IMR-90 (cell line): ENCODE measurements around the gene MOCS2. TPM values are rescaled to one million over a fixed set of nuclear protein-coding genes. Genes with fewer than 3 reads are reported as not detected.

ENCODE experiments used
- ATAC-seq: fragments of 200-7000 bp; cut with Tn5 transposase; 2 replicates; pipeline ENCODE4 v1.9.1; 2020; ENCODE audit warnings: low read depth, mild to moderate bottlenecking, moderate library complexity
- BruUV-seq: library from RNA; stranded (reverse); fragments of 400-500 nt; replicated peaks from 2 replicates; lab custom pipeline; 2021; lab: Mats Ljungman, UMichigan
- CTCF ChIA-PET: fragments of 300-600 bp; formaldehyde crosslinking; extraction: SDS; loops from one replicate; lab custom pipeline; 2021; ENCODE audit warnings: antibody characterized with exemption; lab: Yijun Ruan, JAX
- POLR2A ChIA-PET: fragments of 300-600 bp; sonication (Branson Sonifier 250); formaldehyde crosslinking; loops from one replicate; lab custom pipeline; 2022; ENCODE audit warnings: antibody characterized with exemption; ENCODE audit not compliant: unreplicated experiment; lab: Charles Lee
- DNase-seq: peaks from one replicate; pipeline ENCODE4 v3.0.0; 2013
- H2AFZ ChIP-seq: replicated peaks from 2 replicates; pipeline ENCODE3; 2013; ENCODE audit warnings: low read length, mild to moderate bottlenecking; ENCODE audit not compliant: poor library complexity
- H2AK5ac ChIP-seq: 2 replicates; pipeline ENCODE4 v1.6.1; 2013; ENCODE audit warnings: low read depth, low read length, inconsistent platforms
- H2AK9ac ChIP-seq: replicated peaks from 2 replicates; pipeline ENCODE3; 2013; ENCODE audit warnings: mild to moderate bottlenecking, low read depth, low read length, moderate library complexity; ENCODE audit not compliant: poor library complexity
- H2BK120ac ChIP-seq: 2 replicates; pipeline ENCODE4 v1.6.1; 2013; ENCODE audit warnings: low read depth, low read length, inconsistent platforms
- H2BK15ac ChIP-seq: 3 replicates; pipeline ENCODE4 v1.6.1; 2013; ENCODE audit warnings: low read depth, low read length, inconsistent platforms
- H2BK20ac ChIP-seq: 2 replicates; pipeline ENCODE4 v1.6.1; 2013; ENCODE audit warnings: low read depth, mild to moderate bottlenecking, inconsistent platforms, low read length, moderate library complexity
- H2BK5ac ChIP-seq: 2 replicates; pipeline ENCODE4 v1.6.1; 2013; ENCODE audit warnings: mild to moderate bottlenecking, low read depth, low read length, inconsistent platforms; ENCODE audit not compliant: poor library complexity, severe bottlenecking
- H3K14ac ChIP-seq: replicated peaks from 2 replicates; pipeline ENCODE4 v1.6.1; 2013; ENCODE audit warnings: low read depth, low read length, inconsistent platforms
- H3K18ac ChIP-seq: 2 replicates; pipeline ENCODE4 v1.6.1; 2013; ENCODE audit warnings: low read depth, low read length, control low read depth
- H3K23ac ChIP-seq: 2 replicates; pipeline ENCODE4 v1.6.1; 2013; ENCODE audit warnings: low read depth, low read length, inconsistent platforms
- H3K27ac ChIP-seq: 2 replicates; pipeline ENCODE4 v1.5.1; 2013; ENCODE audit warnings: mild to moderate bottlenecking, control low read depth, low read length; ENCODE audit not compliant: insufficient read depth
- H3K27me3 ChIP-seq: 2 replicates; pipeline ENCODE4 v1.6.1; 2013; ENCODE audit warnings: low read length; ENCODE audit not compliant: control insufficient read depth, insufficient read depth
- H3K36me3 ChIP-seq: 2 replicates; pipeline ENCODE4 v1.6.1; 2013; ENCODE audit warnings: low read length, mixed read lengths; ENCODE audit not compliant: control insufficient read depth, insufficient read depth
- H3K4ac ChIP-seq: 2 replicates; pipeline ENCODE4 v1.6.1; 2013; ENCODE audit warnings: low read depth, low read length, inconsistent platforms
- H3K4me1 ChIP-seq: 2 replicates; pipeline ENCODE4 v1.6.1; 2013; ENCODE audit warnings: low read length, mixed read lengths; ENCODE audit not compliant: control insufficient read depth, insufficient read depth
- H3K4me2 ChIP-seq: 2 replicates; pipeline ENCODE4 v1.6.1; 2013; ENCODE audit warnings: low read depth, mild to moderate bottlenecking, control low read depth, low read length, moderate library complexity
- H3K4me3 ChIP-seq: 2 replicates; pipeline ENCODE4 v1.5.1; 2013; ENCODE audit warnings: low read depth, mild to moderate bottlenecking, control low read depth, low read length, moderate library complexity; ENCODE audit not compliant: insufficient read depth
- H3K56ac ChIP-seq: 2 replicates; pipeline ENCODE4 v1.6.1; 2013; ENCODE audit warnings: low read length, inconsistent platforms; ENCODE audit not compliant: insufficient read depth; ENCODE audit errors: extremely low read depth
- H3K79me1 ChIP-seq, 2 experiments: 2 replicates each; pipeline ENCODE4 v1.6.1; 2013; ENCODE audit warnings: low read length in 2 of 2, inconsistent platforms in 1 of 2, low read depth in 1 of 2
- H3K9ac ChIP-seq: 2 replicates; pipeline ENCODE4 v1.6.1; 2013; ENCODE audit warnings: low read depth, low read length, control low read depth
- H3K9me1 ChIP-seq: 2 replicates; pipeline ENCODE4 v1.6.1; 2013; ENCODE audit warnings: low read length, inconsistent platforms; ENCODE audit not compliant: insufficient read depth
- H3K9me3 ChIP-seq: 2 replicates; pipeline ENCODE4 v1.6.1; 2013; ENCODE audit warnings: low read length; ENCODE audit not compliant: control insufficient read depth, insufficient read depth
- H4K20me1 ChIP-seq: 2 replicates; pipeline ENCODE4 v1.6.1; 2013; ENCODE audit warnings: low read length, inconsistent platforms; ENCODE audit not compliant: insufficient read depth
- H4K5ac ChIP-seq: 2 replicates; pipeline ENCODE4 v1.6.1; 2013; ENCODE audit warnings: mild to moderate bottlenecking, low read depth, low read length, control low read depth
- H4K8ac ChIP-seq, 2 experiments: 2 replicates each; pipeline ENCODE4 v1.6.1; 2013; ENCODE audit warnings: low read depth in 2 of 2, low read length in 2 of 2, control low read depth in 1 of 2, inconsistent platforms in 1 of 2
- H4K91ac ChIP-seq: 2 replicates; pipeline ENCODE4 v1.6.1; 2013; ENCODE audit warnings: low read depth, low read length, inconsistent platforms; ENCODE audit not compliant: insufficient read depth
- BHLHE40 ChIP-seq: fragments of 150-350 bp; IDR thresholded peaks from 2 replicates; pipeline ENCODE4 v1.6.1; 2016; ENCODE audit warnings: mild to moderate bottlenecking, low read depth, low read length
- CEBPB ChIP-seq: IDR thresholded peaks from 2 replicates; pipeline ENCODE4 v1.6.1; 2012; ENCODE audit warnings: low read depth, low read length, improper control_type of control experiment
- CHD1 ChIP-seq: IDR thresholded peaks from 2 replicates; pipeline ENCODE4 v1.6.1; 2012; ENCODE audit warnings: low read depth, low read length, improper control_type of control experiment
- NFE2L2 ChIP-seq: fragments of 150-350 bp; IDR thresholded peaks from 2 replicates; pipeline ENCODE4 v1.6.1; 2016; ENCODE audit warnings: low read depth, mild to moderate bottlenecking, low read length
- POLR2A ChIP-seq: IDR thresholded peaks from 2 replicates; pipeline ENCODE4 v1.6.1; 2012; ENCODE audit warnings: mild to moderate bottlenecking, low read depth, low read length
- SMC3 ChIP-seq: fragments of 150-350 bp; IDR thresholded peaks from 2 replicates; pipeline ENCODE4 v1.6.1; 2016; ENCODE audit warnings: low read depth, mild to moderate bottlenecking, antibody characterized with exemption, low read length, moderate library complexity
- WGBS, 2 experiments: methylation state at CpG; one replicate each; pipeline versions ENCODE4 v1.1.5 to v1.1.7; 2013; ENCODE audit warnings: missing lambda C conversion rate in 2 of 2; ENCODE audit not compliant: insufficient read length in 1 of 2; ENCODE audit errors: extremely low coverage in 2 of 2; 5-methylcytosine and 5-hydroxymethylcytosine counted together
- dilution Hi-C: fragments of 300-500 bp; cut with HindIII; formaldehyde crosslinking; loops from one replicate; pipeline ENCODE4 v1.14.3; 2018; ENCODE audit warnings: low sequenced_read_pairs; ENCODE audit not compliant: unreplicated experiment
- in situ Hi-C: fragments of 300-500 bp; cut with MboI; formaldehyde crosslinking; loops from 3 replicates; pipeline ENCODE4 v1.14.3; 2019; ENCODE audit warnings: low sequenced_read_pairs, inconsistent platforms, mixed read lengths
- intact Hi-C: fragments of 100-400 bp; cut with micrococcal nuclease; formaldehyde crosslinking; loops from 2 replicates; pipeline ENCODE4 v1.10.0; 2022
- polyA plus RNA-seq, 3 experiments: library from polyadenylated mRNA; depleted of rRNA; stranded (reverse); fragments of >200 nt; gene quantifications; 2 replicates each; pipeline ENCODE4 v1.2.3, GENCODE V29; 2012; ENCODE audit warnings: low replicate concordance in 1 of 3
- total RNA-seq: library from RNA; depleted of rRNA; stranded (reverse); fragments of >200 nt; gene quantifications from 2 replicates; pipeline ENCODE4 v1.2.3, GENCODE V29; 2012; rRNA removed
- TF ChIP-seq, protein P1 (sequence below): conservative IDR thresholded peaks from 2 replicates; pipeline ENCODE4 v1.5.1; 2012; ENCODE audit warnings: mild to moderate bottlenecking, low read depth, low read length, improper control_type of control experiment

The MOCS2 gene
- total and polyA plus RNA-seq, 2 of the 4 experiments (the other 2 are of a cell fraction), result 36.4 to 40.0 TPM

- H3K9ac ChIP-seq, result no peak overlapping the region
- H3K23ac ChIP-seq, result no peak overlapping the region
- ChIA-PET CTCF (no interaction called here), POLR2A (no interaction called here)
- no peak overlapping the region for H3K14ac ChIP-seq
- H2AFZ ChIP-seq, result no peak overlapping the region
- H3K27ac ChIP-seq, result no peak overlapping the region
- no peak for TF ChIP-seq SMC3
- no peak for TF ChIP-seq BHLHE40
- TF ChIP-seq POLR2A, result no peak
- TF ChIP-seq CHD1, result no peak
- no peak for TF ChIP-seq CEBPB
- no peak for TF ChIP-seq NFE2L2
- TF ChIP-seq, protein P1, sequence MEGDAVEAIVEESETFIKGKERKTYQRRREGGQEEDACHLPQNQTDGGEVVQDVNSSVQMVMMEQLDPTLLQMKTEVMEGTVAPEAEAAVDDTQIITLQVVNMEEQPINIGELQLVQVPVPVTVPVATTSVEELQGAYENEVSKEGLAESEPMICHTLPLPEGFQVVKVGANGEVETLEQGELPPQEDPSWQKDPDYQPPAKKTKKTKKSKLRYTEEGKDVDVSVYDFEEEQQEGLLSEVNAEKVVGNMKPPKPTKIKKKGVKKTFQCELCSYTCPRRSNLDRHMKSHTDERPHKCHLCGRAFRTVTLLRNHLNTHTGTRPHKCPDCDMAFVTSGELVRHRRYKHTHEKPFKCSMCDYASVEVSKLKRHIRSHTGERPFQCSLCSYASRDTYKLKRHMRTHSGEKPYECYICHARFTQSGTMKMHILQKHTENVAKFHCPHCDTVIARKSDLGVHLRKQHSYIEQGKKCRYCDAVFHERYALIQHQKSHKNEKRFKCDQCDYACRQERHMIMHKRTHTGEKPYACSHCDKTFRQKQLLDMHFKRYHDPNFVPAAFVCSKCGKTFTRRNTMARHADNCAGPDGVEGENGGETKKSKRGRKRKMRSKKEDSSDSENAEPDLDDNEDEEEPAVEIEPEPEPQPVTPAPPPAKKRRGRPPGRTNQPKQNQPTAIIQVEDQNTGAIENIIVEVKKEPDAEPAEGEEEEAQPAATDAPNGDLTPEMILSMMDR, result no peak
- 0 out of 2 replicates have a peak, but pooled peaks cover 4% of the 10 kb centered on the region for H3K9me1 ChIP-seq
- dilution Hi-C loops (no loop called here), in situ Hi-C loops (no loop called here), intact Hi-C loops (loop anchor here (5.0 kb wide), 1 partner anchor 44 kb away; no protein-coding TSS in a partner anchor)
- H4K91ac ChIP-seq, result no peak overlapping the region
- peaks cover 3% of the 10 kb centered on the region; the same call in 1 of the 2 replicates for H3K4me1 ChIP-seq
- no peak overlapping the region for H2AK9ac ChIP-seq
- ATAC-seq, result no peak
- H3K4me2 ChIP-seq, result no peak overlapping the region
- no peak overlapping the region for H2BK20ac ChIP-seq
- no peaks in the 10 kb centered on the region for H3K9me3 ChIP-seq
- no peaks in the 10 kb centered on the region for H4K20me1 ChIP-seq
- H3K18ac ChIP-seq, result no peak overlapping the region
- no peak overlapping the region for H2BK120ac ChIP-seq
- no peak for DNase-seq
- peaks cover 27% of the 10 kb centered on the region for H3K36me3 ChIP-seq
- H4K5ac ChIP-seq, result no peak overlapping the region
- H2AK5ac ChIP-seq, result no peak overlapping the region
- WGBS, 2 experiments, result no CpG with 5 or more reads among the region's 2 CpGs
- H3K4ac ChIP-seq, result no peak overlapping the region
- peaks cover 20 to 49% of the 10 kb centered on the region in 2 experiments; a peak in 3 of 4 replicates for H3K79me1 ChIP-seq
- no peak overlapping the region for H3K4me3 ChIP-seq
- H3K27me3 ChIP-seq, result no peaks in the 10 kb centered on the region
- BruUV-seq, result no TSS peak
- no peak overlapping the region for H3K56ac ChIP-seq
- no peak overlapping the region for H2BK15ac ChIP-seq
- H2BK5ac ChIP-seq, result no peak overlapping the region
- no peak overlapping the region for H4K8ac ChIP-seq
Measured at GRCh38 chr5:53048248-53048647, 61.3 kb downstream of the MOCS2 start.

Other genes with a start within 250 kb of the MOCS2 start
- 83.6 and 93.4 TPM in 2 replicates for gene ITGA2, start 120.4 kb downstream of the MOCS2 start, total RNA-seq
- 20.4 and 23.3 TPM in 2 replicates for gene ITGA2, start 120.4 kb downstream of the MOCS2 start, polyA plus RNA-seq (2012; rRNA removed)